ENCODE measurements around the gene UTS2B.

GRCh38 chr3:191300422-191300821 is 29.9 kb downstream of the UTS2B start:
- TF ChIP-seq CTCF (conservative IDR thresholded peaks at IDR 0.05; ENCODE audit: low read depth in 2 of 2) (no peak), POLR2AphosphoS5 (IDR thresholded peaks at IDR 0.05; ENCODE audit: low read depth) (no peak), EZH2phosphoT487 (IDR thresholded peaks at IDR 0.05; ENCODE audit: unreplicated experiment) (no peak), JUNB (IDR thresholded peaks at IDR 0.05; ENCODE audit: unreplicated experiment) (no peak), ETS1 (IDR thresholded peaks at IDR 0.05) (no peak)

Data from GM23338 (cell line).